ENCODE results near the gene CHPT1. TPM values are rescaled to one million over a fixed set of nuclear protein-coding genes. Genes with fewer than 3 reads are reported as not detected.

The CHPT1 gene
- total and polyA plus RNA-seq, 9 of the 15 experiments (the other 6 are each of a cell fraction or from before 2014, with no cell fraction given), result 15.3 to 210 (median 91.9) TPM

DNA sequence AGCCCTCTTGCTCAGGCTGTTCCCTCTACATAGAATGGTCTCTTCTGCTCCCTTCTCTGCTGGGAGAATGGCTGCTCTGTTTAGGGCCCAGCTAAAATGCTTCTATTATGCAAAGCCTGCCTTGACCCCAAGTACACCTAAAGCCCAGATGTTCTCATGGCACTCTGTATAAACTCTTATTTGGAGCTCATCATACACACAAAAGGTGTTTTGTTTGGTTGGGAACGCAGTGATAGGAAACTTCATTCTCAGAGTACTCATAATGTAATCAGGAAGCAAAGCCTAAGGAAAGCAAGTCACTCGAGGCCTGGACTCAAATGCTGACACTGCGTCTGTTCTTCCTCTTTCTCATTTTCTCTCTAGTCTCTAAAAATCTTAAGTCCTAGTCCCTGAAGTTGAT is 80.0 kb downstream of the CHPT1 start:
- intact Hi-C loops (cut with micrococcal nuclease), result no loop called here

More for the DNA sequence above, 80.0 kb downstream of the CHPT1 start:
- H3K9me1 ChIP-seq (ENCODE audit: control insufficient read depth, insufficient read depth, low read length), result no peaks in the 10 kb centered on the region
- H3K79me2 ChIP-seq (ENCODE audit: control insufficient read depth, insufficient read depth, low read length), result no peaks in the 10 kb centered on the region
- no TSS peak for BruUV-seq (replicated peaks)
- in situ Hi-C loops (cut with MboI), result loop anchor here (5.0 kb wide), 1 partner anchor 55 kb away; the partner anchor contains the start of gene GNPTAB
- H3K27me3 ChIP-seq (ENCODE audit: control insufficient read depth in 2 of 2, insufficient read depth in 2 of 2, low read length in 2 of 2), result no peaks in the 10 kb centered on the region
- no peak for ATAC-seq
- CTCF ChIA-PET (ENCODE audit: low intra/inter-chr PET ratio), result no interaction called here
- POLR2A ChIA-PET, result interaction anchor here (1.0 to 1.6 kb wide), 2 partner anchors 21 to 51 kb away, joined by 3 to 4 read pairs; no protein-coding TSS in a partner anchor
- no peak overlapping the region for H3K4me3 ChIP-seq
- TF ChIP-seq ZZZ3 (IDR thresholded peaks at IDR 0.05), result no peak
- no peak for TF ChIP-seq ZSCAN32 (CRISPR knock-in tag; IDR thresholded peaks at IDR 0.05)
- TF ChIP-seq ZNF316 (IDR thresholded peaks at IDR 0.05), result peak; percentile 52
- no peak for TF ChIP-seq POLR3A (IDR thresholded peaks at IDR 0.05; ENCODE audit: borderline replicate concordance, extremely low read depth, insufficient read depth, insufficient read length)
- TF ChIP-seq ZNF507 (tag; conservative IDR thresholded peaks at IDR 0.05), result no peak
- TF ChIP-seq HNRNPLL (IDR thresholded peaks at IDR 0.05; ENCODE audit: low read depth, low read length, poor library complexity, severe bottlenecking), result no peak
- no peak for TF ChIP-seq LARP7 (IDR thresholded peaks at IDR 0.05)
- TF ChIP-seq MAFK (IDR thresholded peaks at IDR 0.05; ENCODE audit: low read length), result peak; percentile 25; the same call in 1 of the 2 replicates
- TF ChIP-seq MAFG (tag; conservative IDR thresholded peaks at IDR 0.05), result 0 out of 2 replicates have a peak, but pooled peaks have one; percentile 16
- no peak for TF ChIP-seq ZNF282 (CRISPR knock-in tag; IDR thresholded peaks at IDR 0.05)
- TF ChIP-seq, protein P1, sequence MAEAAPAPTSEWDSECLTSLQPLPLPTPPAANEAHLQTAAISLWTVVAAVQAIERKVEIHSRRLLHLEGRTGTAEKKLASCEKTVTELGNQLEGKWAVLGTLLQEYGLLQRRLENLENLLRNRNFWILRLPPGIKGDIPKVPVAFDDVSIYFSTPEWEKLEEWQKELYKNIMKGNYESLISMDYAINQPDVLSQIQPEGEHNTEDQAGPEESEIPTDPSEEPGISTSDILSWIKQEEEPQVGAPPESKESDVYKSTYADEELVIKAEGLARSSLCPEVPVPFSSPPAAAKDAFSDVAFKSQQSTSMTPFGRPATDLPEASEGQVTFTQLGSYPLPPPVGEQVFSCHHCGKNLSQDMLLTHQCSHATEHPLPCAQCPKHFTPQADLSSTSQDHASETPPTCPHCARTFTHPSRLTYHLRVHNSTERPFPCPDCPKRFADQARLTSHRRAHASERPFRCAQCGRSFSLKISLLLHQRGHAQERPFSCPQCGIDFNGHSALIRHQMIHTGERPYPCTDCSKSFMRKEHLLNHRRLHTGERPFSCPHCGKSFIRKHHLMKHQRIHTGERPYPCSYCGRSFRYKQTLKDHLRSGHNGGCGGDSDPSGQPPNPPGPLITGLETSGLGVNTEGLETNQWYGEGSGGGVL (CRISPR knock-in tag; IDR thresholded peaks at IDR 0.05), result no peak
- H3K9me3 ChIP-seq (replicated peaks; ENCODE audit: control insufficient read depth, insufficient read depth, low read depth, low read length), result no peaks in the 10 kb centered on the region
- no peak overlapping the region for H3K4me2 ChIP-seq (ENCODE audit: insufficient read depth, low read length)
- H3K4me1 ChIP-seq (replicated peaks in 1 of 2; ENCODE audit: control insufficient read depth in 2 of 2, insufficient read depth in 2 of 2, low read length in 2 of 2), result no peaks in the 10 kb centered on the region
- H2AFZ ChIP-seq (ENCODE audit: low read depth, low read length), result no peak overlapping the region
- no peak for DNase-seq (ENCODE audit: extremely low read depth in 1 of 4, low spot score in 3 of 4)
- peaks cover 22% of the 10 kb centered on the region; the same call in 2 of the 3 replicates for H3K36me3 ChIP-seq (ENCODE audit: control insufficient read depth, insufficient read depth, low read length)
- 55% methylated on average over 3 of the region's 3 CpGs for WGBS (ENCODE audit: insufficient coverage, low coverage, missing lambda C conversion rate)
- H3K9ac ChIP-seq (ENCODE audit: insufficient read depth in 1 of 2, low read depth in 2 of 2, low read length in 2 of 2), result no peak overlapping the region
- no peak overlapping the region for H3K27ac ChIP-seq (ENCODE audit: extremely low read depth, low read depth, low read length)
- H4K20me1 ChIP-seq (replicated peaks; ENCODE audit: control insufficient read depth, insufficient read depth, low read length), result no peaks in the 10 kb centered on the region
- no peak for FAIRE-seq

All from K562 (cell line).